HG03342 (cell line): ENCODE results near the gene SF3B6.
"Not testable (repeated sequence)": the region's sequence is repeated elsewhere in the genome, so short reads cannot be mapped to it uniquely, and the experiment has no call there.

Source experiments
- ATAC-seq: cut with Tn5 transposase; IDR thresholded peaks from one replicate; pipeline ENCODE4 v1.9.1; 2021; ENCODE audit warnings: mild to moderate bottlenecking, moderate library complexity; ENCODE audit not compliant: unreplicated experiment

SF3B6 gene, protein sequence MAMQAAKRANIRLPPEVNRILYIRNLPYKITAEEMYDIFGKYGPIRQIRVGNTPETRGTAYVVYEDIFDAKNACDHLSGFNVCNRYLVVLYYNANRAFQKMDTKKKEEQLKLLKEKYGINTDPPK

DNA sequence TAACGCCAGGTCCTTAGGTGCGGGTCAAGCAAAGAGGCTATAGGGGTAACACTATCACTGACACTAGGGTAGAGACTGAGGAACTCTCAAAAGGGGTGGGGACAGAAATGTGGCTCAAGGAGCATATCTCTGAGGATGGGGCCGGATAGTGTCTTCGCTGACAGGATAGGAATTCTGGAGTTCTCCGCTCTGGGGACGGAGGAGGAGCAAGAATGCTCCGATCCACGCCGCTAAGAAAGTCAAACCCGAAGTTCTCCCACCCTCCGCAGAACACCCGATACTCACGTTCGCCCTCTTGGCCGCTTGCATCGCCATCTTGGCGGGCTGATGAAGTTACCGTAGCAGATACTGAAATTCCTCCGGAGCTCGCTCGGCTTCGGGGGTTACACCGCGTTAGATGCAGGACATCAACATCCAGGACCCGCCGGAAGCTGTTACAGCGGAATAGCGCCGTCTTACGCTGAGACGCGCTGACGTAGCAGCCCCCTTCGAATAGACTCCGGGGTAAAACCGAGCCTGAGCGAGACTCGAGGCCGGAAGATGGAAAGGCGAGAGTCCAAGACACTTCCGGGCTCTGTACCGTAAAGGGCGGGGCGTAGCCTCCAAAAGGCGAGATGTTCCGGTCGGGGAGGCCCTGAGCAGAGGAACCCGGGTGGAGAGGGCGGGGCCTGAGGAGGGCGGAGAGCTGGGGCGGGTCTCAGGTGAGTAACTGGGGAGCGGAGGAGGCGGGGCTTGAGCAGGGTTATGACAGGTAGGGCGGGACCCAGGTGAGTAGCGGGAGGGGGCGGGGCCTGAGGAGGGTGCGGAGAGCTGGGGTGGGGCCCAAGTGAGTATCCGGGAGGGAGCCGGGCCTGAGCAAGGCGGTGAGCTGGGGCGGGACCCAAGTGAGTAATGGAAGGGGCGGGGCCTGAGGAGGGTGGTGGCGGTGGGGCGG lies at the start of gene SF3B6:
SF3B6 (minus strand) TSS at position 412 of the 934 bp plus-strand sequence; CDS start at position 315, 97 bp downstream.
- ATAC-seq = peak; percentile 93

DNA sequence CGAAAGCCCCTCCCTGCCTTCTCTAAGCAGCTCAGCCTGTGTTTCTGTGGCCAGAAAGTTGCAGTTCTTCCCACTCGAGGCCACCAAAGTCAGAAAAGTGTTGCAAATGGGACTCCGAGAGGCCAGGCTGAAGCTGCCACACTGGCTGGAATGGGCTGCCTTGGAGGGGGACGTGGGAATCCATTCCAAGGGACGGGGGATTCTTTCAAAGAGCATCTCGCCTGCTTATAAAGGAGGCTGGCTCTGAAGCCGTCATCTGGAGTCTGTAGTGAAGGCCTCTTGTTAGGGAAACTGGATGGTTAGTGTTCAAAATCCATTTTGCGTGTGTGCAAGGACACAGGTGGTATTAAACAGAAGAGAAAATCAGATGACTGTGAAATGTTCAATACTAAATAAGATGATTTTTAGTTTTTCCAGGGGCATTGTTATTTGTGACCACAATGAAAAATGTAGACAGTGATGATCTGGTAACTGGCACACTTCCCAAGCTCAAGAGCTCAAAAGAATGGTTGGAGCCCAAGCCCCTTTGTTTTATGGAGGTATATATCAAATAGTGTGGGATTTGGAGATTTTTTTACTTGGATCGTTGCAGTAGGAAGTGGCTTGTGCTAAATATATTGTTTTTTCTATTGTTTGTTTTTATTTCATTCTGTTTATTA lies 47.9 kb upstream of the SF3B6 start:
- ATAC-seq = no peak

DNA sequence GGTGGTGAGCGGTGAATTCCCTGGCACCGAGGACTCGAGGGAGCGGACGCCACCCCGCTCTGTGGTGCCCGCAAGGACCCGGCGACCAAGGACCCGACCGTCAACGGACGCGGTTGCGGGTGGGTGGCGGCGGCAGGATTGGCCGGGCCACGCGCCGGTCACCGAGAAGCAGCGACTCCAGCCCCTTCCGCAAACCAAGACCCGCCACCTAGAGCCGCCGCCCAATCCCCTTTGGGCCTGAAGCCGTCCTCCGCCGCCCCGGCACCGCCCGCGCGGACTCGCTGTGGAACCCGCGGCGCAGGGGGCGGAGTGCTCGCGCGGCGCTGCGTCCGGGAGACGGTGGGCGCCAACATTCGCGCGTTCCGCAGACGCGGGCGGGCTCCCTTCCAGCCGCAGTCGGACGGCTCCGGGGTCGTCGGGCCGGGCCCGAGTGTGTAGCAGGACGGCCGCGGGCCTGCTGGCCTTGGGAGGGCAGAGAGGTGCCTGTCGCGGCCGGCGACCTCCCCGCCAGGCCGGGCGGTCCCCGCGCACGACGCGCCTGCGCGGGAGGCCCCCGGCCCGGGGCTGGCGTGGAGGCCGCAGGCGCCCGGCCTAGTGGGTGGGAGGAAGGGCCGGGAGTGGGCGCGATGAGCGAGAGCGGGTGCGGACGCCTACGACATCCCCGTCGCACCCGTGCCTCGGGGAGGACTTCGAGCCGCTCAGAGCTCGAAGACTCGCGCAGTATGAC lies 47.2 kb upstream of the SF3B6 start, which contains the start of the genes FAM228B and PFN4:
FAM228B (plus strand) TSS at position 275 of the 727 bp plus-strand sequence. CDS start 893 bp downstream, outside the sequence.
PFN4 (minus strand) TSS at position 140 of the 727 bp plus-strand sequence. CDS start 799 bp downstream, outside the sequence.
- ATAC-seq = peak; percentile 85

DNA sequence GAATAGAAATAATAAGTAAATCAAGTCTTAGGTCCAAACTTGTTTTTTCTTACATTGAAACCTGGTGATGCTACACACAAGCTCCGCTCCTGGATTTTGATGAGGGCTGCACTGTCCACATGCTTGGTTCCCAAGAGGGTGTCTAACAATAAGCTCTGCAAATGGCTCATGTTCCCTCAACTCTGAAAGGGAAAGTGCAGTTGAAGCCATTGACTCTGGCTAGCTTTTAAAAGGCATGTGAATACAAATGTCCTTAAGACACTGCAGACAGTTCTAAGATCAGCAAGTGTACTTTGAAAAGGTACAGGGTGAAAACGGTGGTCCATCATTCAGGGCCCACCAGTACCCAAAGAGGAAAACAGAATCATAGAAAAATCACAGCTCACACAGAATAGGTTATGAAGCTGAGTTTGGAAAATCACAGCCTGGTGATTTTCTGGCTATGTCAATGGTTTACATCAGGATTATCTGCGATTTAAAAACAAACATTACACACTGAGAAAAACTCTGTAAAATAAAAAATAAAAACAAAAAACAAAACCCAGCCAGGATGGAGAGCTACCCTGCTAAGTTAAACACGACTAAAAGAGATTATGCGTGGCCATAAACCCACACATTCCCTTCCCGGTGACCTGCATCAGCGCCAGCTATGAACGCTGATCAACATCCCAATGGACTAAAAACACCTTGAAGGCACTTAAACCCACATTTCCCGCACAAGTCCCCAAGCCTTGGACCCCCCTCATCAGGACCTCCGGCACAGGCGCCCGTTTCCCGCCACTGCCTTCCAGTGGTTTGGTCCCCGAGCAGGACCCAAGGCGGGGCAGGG lies 46.5 kb upstream of the SF3B6 start:
- no peak for ATAC-seq

DNA sequence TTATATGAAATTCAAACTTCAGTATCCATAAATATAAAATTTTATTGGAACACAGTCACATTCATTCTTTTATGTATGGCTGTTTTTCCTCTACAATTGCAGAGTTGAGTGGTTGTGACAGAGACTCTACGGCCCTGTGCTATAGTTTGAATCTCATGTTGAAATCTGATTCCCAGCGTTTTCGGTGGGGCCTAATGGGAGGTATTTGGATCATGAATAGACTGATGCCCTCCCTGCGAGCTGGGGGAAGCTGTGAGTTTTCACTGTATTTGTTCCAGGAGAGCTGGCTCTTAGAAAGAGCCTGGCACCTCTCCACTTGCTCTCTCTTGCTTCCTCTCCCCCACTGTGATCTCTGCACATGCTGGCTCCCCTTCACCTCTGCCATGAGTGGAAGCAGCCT lies 45.3 kb upstream of the SF3B6 start:
- no peak for ATAC-seq

DNA sequence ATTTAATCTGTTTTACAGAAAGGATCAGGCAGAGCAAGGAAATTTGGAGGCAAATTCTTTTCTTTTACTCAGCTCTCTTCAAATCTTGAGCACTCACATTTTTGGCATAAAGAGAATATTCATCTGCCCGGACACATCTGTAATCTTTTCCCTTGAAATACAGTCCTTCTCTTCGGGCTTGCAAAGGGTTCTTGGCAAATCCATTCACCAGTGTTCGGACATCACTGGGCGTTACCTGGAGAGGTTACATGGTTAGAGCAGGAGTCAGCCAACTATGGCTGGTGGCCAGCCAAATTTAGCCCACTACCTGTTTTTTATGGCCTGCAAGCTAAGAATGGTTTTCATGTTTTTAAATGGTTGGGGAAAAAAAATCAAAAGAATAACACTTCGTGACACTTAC lies 44.9 kb upstream of the SF3B6 start:
- ATAC-seq = no peak

DNA sequence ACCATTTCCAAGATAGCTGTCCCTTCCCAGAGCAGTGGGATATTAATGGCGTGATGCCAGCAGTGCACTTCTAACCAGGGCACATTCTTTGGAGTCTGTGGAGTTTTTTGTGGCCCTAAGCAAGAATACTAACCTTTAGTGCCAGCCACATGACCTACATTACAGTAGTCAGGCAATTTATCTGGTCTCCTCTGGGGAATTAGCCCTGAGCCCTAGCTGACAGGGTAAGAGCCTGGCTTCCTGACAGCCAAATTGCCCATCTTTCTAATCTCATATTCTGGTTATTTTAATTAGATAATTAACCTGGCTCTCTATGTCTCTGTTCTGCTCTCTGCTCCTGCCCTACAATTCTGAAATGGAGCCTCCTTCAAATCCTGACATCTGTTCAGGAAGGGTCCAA lies 41.8 kb upstream of the SF3B6 start:
- ATAC-seq = no peak

DNA sequence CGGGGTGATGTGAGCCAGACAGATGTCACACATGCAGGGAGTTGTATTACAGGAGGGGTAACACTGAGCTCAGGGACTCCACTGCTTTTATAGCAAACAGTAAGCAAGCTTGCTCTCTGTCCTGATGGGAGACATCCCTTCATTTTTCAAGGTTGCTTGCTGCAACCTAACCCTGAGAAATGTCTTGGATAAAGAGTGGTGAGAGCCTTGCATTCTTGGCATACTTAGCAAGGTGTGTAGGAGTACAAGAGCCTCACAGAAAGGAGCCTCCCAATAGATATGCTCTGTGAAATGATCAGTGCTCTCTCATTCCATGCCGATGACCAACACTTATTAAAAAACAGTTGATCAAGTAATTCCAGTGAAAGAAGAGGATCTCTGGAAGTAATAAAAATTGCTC lies 38.9 kb upstream of the SF3B6 start:
- ATAC-seq = no peak

DNA sequence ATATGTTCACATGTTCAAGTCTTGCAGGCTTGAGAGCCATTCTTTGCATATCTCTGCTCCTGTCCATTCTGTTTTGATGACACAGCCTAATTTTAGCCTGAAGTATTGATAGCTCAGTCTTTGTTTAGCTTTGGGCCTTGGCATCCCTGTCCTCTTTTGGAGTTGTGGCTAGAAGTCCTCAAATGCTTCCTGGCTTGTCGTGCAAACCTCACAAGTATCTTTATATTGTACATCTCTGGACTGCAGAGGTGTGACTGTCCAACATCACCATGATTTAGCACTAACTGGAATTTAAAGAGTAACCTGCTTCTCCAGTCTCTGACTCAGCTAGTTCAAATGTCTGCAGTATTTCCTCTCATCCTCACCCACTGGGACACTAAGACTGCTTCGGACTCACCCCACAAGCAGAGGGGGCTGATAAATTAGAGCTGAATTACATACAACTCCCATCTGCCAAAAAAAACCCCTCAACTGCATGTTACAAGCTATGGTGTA lies 35.3 kb upstream of the SF3B6 start:
- no peak for ATAC-seq

DNA sequence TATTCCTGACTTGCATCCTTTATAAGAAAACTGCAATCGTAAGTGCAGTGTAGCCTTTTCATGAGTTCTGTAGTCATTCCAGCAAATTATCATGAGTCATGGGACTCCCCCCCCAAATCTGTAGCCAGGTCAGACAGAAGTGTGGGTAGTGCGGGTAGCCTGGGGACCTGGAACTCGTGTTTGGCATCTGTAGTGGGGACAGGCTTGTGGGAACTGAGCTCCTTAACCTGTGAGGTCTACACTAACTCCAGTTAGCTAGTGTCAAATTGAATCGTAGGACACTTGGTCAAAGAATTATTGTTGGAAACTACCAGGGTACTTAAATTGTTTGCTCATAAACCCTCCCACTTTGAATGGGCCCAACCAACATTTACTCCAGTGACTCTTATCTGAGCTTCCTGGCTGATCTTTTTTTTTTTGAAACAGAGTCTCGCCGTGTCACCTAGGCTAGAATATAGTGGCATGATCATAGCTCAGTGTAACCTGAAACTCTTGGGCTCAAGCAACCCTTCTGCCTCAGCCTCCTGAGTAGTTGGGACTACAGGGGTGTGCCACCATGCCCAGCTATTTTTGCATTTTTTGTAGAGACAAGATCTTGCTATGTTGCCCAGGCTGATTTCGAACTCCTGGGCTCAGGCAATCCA lies 34.7 kb upstream of the SF3B6 start:
- ATAC-seq = no peak

DNA sequence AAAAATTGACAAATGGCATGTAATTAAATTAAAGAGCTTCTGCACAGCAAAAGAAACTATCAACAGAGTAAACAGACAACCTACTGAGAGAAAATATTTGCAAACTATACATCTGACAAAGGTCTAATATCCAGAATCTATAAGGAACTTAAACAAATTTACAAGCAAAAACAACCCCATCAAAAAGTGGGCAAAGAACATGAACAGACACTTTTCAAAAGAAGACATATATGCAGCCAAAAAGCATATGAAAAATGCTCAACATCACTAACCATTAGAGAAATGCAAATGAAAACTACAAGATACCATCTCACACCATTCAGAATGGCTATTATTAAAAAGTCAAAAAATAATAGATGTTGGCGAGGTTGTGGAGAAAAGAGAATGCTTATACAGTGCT lies 33.3 kb upstream of the SF3B6 start:
- ATAC-seq = not testable (repeated sequence)

DNA sequence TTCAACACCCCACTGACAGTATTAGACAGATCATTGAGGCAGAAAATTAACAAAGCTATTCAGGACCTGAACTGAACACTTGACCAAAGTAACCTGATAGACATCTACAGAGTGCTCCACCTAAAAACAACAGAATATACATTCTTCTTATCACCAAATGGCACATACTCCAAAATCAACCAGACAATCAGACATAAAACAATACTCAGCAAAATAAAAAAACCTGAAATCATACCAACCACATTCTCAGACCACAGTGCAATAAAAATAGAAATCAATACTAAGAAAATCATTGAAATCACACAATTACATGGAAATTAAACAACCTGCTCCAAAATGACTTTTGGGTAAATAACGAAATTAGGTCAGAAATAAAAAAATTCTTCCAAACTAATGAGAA lies 31.2 kb upstream of the SF3B6 start:
- no peak for ATAC-seq

DNA sequence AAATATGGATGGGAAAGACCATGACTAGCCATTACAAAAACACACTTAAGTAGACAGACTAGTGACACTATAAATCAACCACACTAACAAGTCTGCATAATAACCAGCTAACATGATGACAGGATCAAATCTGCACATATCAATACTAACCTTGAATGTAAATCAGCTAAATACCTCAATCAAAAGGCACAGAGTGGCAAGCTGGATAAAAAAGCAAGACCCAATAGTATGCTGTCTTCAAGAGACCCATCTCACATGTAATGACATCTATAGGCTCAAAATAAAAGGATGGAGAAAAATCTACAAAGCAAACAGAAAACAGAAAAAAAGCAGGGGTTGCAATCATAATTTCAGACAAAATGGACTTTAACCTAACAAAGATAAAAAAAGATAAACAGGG lies 30.7 kb upstream of the SF3B6 start:
- ATAC-seq = no peak

DNA sequence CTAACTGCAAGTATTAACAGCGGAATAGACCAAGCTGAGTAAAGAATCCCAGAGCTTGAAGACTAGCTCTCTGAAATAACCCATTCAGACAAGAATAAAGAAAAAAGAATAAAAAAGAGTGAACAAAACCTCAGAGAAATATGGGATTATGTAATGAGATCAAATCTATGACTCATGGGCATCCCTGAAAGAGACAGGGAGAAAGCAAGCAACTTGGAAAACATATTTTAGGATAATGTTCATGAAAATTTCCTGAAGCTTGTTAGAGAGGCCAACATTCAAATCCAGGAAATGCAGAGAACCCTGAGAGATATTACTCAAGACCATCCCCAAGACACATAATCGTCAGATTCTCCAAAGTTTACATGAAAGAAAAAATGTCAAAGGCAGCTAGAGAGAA lies 29.7 kb upstream of the SF3B6 start:
- no peak for ATAC-seq

DNA sequence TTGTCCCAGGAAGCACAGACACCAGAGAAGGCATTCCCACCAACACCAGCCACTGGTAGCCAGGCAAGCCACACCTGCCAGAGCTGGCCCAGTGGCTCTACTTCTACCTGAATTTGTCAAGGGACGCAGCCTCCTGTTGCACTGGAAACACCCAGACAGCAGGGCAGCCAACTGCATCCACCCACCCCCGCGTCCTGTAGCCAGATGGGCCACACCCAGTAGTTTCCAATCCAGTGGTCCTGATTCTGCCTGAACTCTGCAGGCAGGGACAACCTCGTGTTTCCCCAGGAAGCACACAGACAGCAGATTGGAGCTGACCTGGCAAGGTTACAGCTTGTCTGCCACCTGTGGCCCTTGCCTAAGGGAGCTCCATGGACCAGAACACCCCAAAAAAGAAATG lies 28.8 kb upstream of the SF3B6 start:
- no peak for ATAC-seq

DNA sequence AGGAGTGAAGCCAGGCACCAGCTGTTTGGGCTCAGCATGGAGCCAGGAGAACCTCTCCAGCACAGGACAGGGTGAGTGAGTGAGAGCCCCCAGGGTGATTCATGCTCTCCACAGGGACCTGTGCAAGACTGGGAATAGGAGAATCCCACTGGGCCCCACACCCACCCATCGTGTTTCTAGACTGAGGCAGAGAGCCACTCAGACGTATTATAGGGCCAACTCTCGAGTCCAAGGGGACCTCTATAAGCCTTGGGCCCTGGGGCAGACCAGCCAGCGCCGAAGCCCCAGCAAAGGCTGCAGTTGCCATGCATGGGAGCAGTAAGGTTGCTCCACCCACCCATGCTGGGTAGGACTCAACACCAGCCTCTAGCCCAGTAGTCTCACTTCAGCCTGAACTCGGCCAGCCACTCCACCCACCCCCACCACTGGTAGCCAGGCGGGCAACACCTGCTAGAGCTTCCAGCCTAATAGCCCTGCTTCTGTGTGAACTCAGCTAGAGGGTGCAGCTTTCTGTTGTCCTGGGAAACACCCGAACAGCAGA lies 28.1 kb upstream of the SF3B6 start:
- ATAC-seq = no peak

DNA sequence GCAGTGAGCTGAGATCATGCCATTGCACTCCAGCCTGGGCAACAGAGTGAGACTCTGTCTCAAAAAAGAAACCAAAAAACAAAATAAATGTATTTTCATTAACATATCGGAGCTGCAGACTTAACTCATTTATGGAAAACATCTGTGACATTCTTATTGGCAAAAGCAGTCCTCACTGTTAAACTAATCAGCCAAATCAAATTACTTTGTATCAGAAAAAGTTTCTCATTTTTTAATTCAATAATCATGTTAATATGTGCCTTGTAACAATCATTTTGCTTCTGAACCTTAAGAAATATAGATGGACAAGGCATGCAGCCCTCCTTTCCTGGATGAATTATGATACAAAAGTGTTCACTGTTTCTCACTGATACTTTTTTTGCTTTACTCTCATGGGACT lies 26.6 kb upstream of the SF3B6 start:
- ATAC-seq = no peak

DNA sequence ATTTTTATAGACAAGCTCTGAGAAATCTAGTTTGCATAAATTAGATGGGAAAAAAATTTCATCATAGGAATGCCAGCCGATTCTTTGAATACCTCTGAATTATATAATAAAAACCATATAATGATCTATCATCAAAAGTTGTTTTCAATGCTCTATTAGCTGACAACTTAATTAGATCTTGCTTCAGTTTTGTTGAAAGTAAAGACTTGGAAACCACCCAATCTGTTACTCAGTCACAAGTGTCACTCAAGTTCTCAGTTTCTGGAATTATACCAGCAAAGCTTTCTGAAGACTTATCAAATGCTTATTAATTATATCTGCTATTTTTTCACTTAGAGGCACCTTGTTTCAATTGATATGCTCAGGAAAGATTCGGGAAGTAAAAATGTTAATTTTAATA lies 25.9 kb upstream of the SF3B6 start:
- no peak for ATAC-seq

DNA sequence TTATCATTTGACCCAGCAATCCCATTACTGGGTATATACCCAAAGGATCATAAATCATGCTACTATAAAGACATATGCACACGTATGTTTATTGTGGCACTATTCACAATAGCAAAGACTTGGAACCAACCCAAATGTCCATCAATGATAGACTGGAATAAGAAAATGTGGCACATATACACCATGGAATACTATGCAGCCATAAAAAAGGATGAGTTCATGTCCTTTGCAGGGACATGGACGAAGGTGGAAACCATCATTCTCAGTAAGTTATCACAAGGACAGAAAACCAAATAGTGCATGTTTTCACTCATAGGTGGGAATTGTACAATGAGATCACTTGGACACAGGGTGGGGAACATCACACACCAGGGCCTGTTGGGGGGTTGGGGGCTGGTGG lies 24.6 kb upstream of the SF3B6 start:
- ATAC-seq = not testable (repeated sequence)
